DOHH2 (cell line): ENCODE results near the gene TENT4A.

Experiments used
- H3F3A ChIP-seq: fragments of 200-600 bp; sonication (generic), shearing (Covaris generic); 2 replicates; pipeline ENCODE4 v1.6.0; 2016; ENCODE audit warnings: antibody characterized with exemption, mild to moderate bottlenecking; ENCODE audit not compliant: control insufficient read depth, insufficient read depth
- H3K27ac ChIP-seq: fragments of 200-600 bp; sonication (generic); 2 replicates; pipeline ENCODE4 v1.5.1; 2014; ENCODE audit warnings: low read depth, mild to moderate bottlenecking, low read length, moderate library complexity
- H3K27me3 ChIP-seq: fragments of 200-600 bp; sonication (generic); 2 replicates; pipeline ENCODE4 v1.6.1; 2014; ENCODE audit warnings: mild to moderate bottlenecking, low read length, mixed read lengths; ENCODE audit not compliant: control insufficient read depth
- H3K36me3 ChIP-seq: fragments of 200-600 bp; sonication (generic); 2 replicates; pipeline ENCODE4 v1.6.1; 2014; ENCODE audit warnings: mild to moderate bottlenecking, low read length, moderate library complexity, mixed read lengths; ENCODE audit not compliant: control insufficient read depth
- H3K4me1 ChIP-seq: fragments of 200-600 bp; sonication (generic); 2 replicates; pipeline ENCODE4 v1.6.1; 2014; ENCODE audit warnings: mild to moderate bottlenecking, low read length, mixed read lengths; ENCODE audit not compliant: control insufficient read depth
- H3K4me2 ChIP-seq: fragments of 200-600 bp; sonication (generic); 2 replicates; pipeline ENCODE4 v1.6.0; 2014; ENCODE audit warnings: mild to moderate bottlenecking, low read length, moderate library complexity
- H3K4me3 ChIP-seq: fragments of 200-600 bp; sonication (generic); 2 replicates; pipeline ENCODE4 v1.5.1; 2014; ENCODE audit warnings: mild to moderate bottlenecking, low read length, mixed read lengths
- H3K79me2 ChIP-seq: fragments of 200-600 bp; sonication (generic); 2 replicates; pipeline ENCODE4 v1.6.1; 2014; ENCODE audit warnings: mild to moderate bottlenecking, low read length, mixed read lengths; ENCODE audit not compliant: control insufficient read depth
- H3K9me2 ChIP-seq: fragments of 200-600 bp; sonication (generic); replicated peaks from 2 replicates; pipeline ENCODE4 v1.6.1; 2014; ENCODE audit warnings: mild to moderate bottlenecking, low read length, mixed read lengths; ENCODE audit not compliant: control insufficient read depth
- H3K9me3 ChIP-seq: fragments of 200-600 bp; sonication (generic); 2 replicates; pipeline ENCODE4 v1.6.1; 2014; ENCODE audit warnings: antibody characterized with exemption, low read length, mixed read lengths; ENCODE audit not compliant: control insufficient read depth, insufficient read depth
- H4K20me1 ChIP-seq: fragments of 200-600 bp; sonication (generic); 2 replicates; pipeline ENCODE4 v1.6.0; 2014; ENCODE audit warnings: low read depth, mild to moderate bottlenecking, antibody characterized with exemption, low read length, moderate library complexity; ENCODE audit not compliant: control insufficient read depth, insufficient read depth
- CTCF ChIP-seq: fragments of 200-600 bp; sonication (generic); IDR thresholded peaks from one replicate; pipeline ENCODE4 v1.5.1; 2014; ENCODE audit warnings: antibody characterized with exemption, mild to moderate bottlenecking, low read depth, low read length; ENCODE audit not compliant: poor library complexity, severe bottlenecking
- EZH2phosphoT487 ChIP-seq: fragments of 200-600 bp; sonication (generic); IDR thresholded peaks from 2 replicates; pipeline ENCODE4 v1.6.1; 2017; ENCODE audit warnings: borderline replicate concordance, mild to moderate bottlenecking, antibody characterized with exemption, low read length, moderate library complexity, mixed read lengths

Gene TENT4A

GRCh38 chr5:6786786-6787495, 73.7 kb downstream of the TENT4A start:
- Histone ChIP-seq H3F3A (no peaks in the 10 kb centered on the region), H3K36me3 (no peaks in the 10 kb centered on the region), H3K4me3 (no peak overlapping the region), H3K79me2 (no peaks in the 10 kb centered on the region), H3K4me1 (no peaks in the 10 kb centered on the region), H3K9me3 (no peaks in the 10 kb centered on the region), H3K27ac (no peak overlapping the region), H3K9me2 (no peaks in the 10 kb centered on the region), H4K20me1 (no peaks in the 10 kb centered on the region), H3K27me3 (no peaks in the 10 kb centered on the region), H3K4me2 (no peak overlapping the region)
- TF ChIP-seq CTCF (no peak), EZH2phosphoT487 (no peak)

GRCh38 chr5:6787941-6788340, 74.7 kb downstream of the TENT4A start:
- no peak for TF ChIP-seq CTCF
- Histone ChIP-seq H4K20me1 (no peaks in the 10 kb centered on the region), H3K4me1 (no peaks in the 10 kb centered on the region), H3K9me2 (no peaks in the 10 kb centered on the region), H3K4me3 (no peak overlapping the region), H3F3A (no peaks in the 10 kb centered on the region), H3K79me2 (no peaks in the 10 kb centered on the region), H3K36me3 (no peaks in the 10 kb centered on the region), H3K4me2 (no peak overlapping the region), H3K9me3 (no peaks in the 10 kb centered on the region), H3K27me3 (no peaks in the 10 kb centered on the region; the same call in 1 of the 2 replicates), H3K27ac (no peak overlapping the region)

- no peaks in the 10 kb centered on the region for H3K79me2 ChIP-seq
- H3K4me2 ChIP-seq: no peak overlapping the region
- TF ChIP-seq CTCF: no peak
- TF ChIP-seq EZH2phosphoT487: no peak
- H3K27me3 ChIP-seq: no peaks in the 10 kb centered on the region; the same call in 1 of the 2 replicates
- no peaks in the 10 kb centered on the region for H3K4me1 ChIP-seq
- no peaks in the 10 kb centered on the region for H3K9me3 ChIP-seq
- H3K36me3 ChIP-seq: no peaks in the 10 kb centered on the region
- no peaks in the 10 kb centered on the region for H4K20me1 ChIP-seq
- H3K27ac ChIP-seq: no peak overlapping the region
- no peaks in the 10 kb centered on the region for H3K9me2 ChIP-seq
- H3F3A ChIP-seq: no peaks in the 10 kb centered on the region
- H3K4me3 ChIP-seq: no peak overlapping the region
Measured at GRCh38 chr5:6788439-6788838, 75.2 kb downstream of the TENT4A start.
